Measurements from ENCODE around the gene ASXL2. TPM values are rescaled to one million over a fixed set of nuclear protein-coding genes. Genes with fewer than 3 reads are reported as not detected.

Gene ASXL2
- 10 to 100 TPM in 3 of 4 donors, 1 to 10 TPM in 1; 4.6 to 29.7 (median 10.6) TPM for total RNA-seq

DNA sequence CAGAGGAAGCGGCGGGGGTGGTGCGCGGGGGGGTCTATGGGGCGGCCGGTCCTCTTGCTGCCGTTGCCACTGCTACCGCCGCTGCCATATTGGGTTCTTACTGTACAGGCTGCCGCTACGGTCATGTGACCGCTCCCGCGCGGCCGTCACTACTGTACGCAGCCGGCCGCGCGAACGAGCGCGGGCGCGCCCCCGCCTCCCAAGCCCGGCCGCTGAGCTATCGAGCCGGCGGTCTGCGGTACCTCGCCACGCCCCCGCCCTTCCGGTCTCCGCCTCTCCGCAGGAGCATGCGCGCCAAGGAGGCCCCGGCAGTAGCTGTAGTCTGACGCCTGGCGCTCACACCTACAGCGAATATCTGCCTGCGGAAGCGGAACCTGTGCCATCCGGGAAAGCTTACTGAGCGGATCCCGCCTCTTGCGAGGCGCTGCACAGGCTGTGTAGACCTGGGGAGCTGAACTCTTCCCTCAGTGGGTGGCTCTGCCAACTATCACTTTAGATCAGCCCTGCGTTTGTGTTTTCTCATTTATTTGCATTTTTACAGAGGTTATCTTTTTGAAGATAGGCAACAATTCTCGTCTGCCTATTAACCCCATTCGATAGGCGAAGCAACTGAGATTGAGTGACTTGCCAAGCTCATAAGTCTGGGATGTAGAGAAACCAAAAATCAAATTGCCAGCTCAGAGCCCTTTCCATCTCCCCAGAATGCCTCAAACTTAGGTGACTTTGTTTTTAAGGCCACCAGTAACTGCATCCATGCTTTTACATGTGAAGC lies at the start of gene ASXL2:
TSS of gene ASXL2 (minus strand) at position 127 of the 772 bp plus-strand sequence. CDS start 265 bp downstream, outside the sequence.
- Histone ChIP-seq H3K4me1 (peaks cover 0 to 6% of the 10 kb centered on the region in 2 donors), H3K4me3 (peak within 1 kb of the TSS; percentile 84 to 94), H3K27ac (peak within 1 kb of the TSS; percentile 85 to 89), H3K9me3 (no peaks in the 10 kb centered on the region), H3K27me3 (no peaks in the 10 kb centered on the region), H3K36me3 (no peaks in the 10 kb centered on the region)
- TF ChIP-seq, protein P1, sequence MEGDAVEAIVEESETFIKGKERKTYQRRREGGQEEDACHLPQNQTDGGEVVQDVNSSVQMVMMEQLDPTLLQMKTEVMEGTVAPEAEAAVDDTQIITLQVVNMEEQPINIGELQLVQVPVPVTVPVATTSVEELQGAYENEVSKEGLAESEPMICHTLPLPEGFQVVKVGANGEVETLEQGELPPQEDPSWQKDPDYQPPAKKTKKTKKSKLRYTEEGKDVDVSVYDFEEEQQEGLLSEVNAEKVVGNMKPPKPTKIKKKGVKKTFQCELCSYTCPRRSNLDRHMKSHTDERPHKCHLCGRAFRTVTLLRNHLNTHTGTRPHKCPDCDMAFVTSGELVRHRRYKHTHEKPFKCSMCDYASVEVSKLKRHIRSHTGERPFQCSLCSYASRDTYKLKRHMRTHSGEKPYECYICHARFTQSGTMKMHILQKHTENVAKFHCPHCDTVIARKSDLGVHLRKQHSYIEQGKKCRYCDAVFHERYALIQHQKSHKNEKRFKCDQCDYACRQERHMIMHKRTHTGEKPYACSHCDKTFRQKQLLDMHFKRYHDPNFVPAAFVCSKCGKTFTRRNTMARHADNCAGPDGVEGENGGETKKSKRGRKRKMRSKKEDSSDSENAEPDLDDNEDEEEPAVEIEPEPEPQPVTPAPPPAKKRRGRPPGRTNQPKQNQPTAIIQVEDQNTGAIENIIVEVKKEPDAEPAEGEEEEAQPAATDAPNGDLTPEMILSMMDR (IDR thresholded peaks at IDR 0.05), result peak in 3 of 4 experiments; percentile 8 to 36 (median 35)
- TF ChIP-seq POLR2A (IDR thresholded peaks at IDR 0.05), result peak; percentile 61 to 77
- DNase-seq, result peak; percentile 94 to 96
- intact Hi-C loops (cut with DNase I; ENCODE audit: low total_unique reads), result no loop called here

DNA sequence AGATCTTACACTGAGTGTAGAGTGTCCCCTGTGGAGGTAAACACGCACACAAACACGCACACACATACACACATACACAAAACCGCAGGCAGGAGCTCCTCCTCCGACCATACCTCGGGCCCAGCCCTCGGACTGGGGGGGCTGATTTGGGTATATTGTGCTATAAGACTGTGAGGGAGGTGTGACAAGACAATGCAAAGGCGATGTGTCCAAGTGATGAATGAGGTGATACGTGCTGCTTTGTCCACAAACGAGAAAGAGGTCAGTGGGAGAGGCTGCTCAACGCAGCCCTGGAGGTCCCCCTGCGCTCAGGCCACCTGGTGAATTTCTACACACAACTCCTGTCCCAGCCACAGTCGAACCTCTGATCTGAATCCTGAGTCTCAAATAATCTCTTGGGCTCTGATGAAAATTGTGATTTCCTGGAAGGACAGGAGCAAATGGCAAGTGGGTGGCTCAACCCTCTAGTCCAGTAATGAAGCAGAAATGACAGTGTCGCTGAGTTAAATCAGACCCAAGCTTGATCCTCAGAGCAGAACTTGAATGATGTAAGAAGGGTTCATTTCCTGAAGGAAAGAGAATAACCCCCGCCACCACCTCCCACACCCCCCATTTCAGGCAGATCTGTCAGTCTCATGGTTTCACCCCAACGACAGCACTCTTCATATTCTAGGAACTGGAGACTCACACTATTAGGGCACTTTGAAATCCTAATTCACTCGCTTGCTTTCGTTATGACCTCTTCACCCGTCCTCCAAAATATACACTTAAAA lies 48.9 kb upstream of the ASXL2 start:
- no peaks in the 10 kb centered on the region for H3K27me3 ChIP-seq
- H3K4me1 ChIP-seq, result no peaks in the 10 kb centered on the region
- no peak overlapping the region for H3K27ac ChIP-seq
- TF ChIP-seq, protein P1 (IDR thresholded peaks at IDR 0.05), result no peak
- no peak for TF ChIP-seq POLR2A (IDR thresholded peaks at IDR 0.05)
- no peaks in the 10 kb centered on the region for H3K36me3 ChIP-seq
- intact Hi-C loops (cut with DNase I; ENCODE audit: low total_unique reads), result no loop called here
- H3K4me3 ChIP-seq, result no peak overlapping the region
- DNase-seq, result no peak
- H3K9me3 ChIP-seq, result no peaks in the 10 kb centered on the region

DNA sequence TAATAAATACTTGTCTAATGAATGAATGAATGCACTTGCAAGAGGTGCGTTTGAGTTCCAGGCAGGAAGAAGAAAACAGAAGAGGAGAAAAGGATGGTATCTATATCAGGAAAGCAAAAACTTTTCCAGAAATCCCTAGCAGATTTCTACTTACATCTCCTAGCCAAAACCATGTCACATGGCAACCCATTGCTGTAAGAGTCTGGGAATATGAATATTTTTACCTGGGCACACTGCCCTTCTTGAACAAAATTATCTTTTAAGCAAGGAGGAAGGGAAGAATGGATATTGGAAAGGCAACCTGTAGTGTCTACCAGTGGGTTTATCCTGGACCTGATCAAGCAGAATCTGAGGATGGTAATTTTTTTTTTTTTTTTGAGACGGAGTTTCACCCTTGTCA lies 44.2 kb upstream of the ASXL2 start:
- H3K4me3 ChIP-seq, result no peak overlapping the region
- intact Hi-C loops (cut with DNase I; ENCODE audit: low total_unique reads), result no loop called here

DNA sequence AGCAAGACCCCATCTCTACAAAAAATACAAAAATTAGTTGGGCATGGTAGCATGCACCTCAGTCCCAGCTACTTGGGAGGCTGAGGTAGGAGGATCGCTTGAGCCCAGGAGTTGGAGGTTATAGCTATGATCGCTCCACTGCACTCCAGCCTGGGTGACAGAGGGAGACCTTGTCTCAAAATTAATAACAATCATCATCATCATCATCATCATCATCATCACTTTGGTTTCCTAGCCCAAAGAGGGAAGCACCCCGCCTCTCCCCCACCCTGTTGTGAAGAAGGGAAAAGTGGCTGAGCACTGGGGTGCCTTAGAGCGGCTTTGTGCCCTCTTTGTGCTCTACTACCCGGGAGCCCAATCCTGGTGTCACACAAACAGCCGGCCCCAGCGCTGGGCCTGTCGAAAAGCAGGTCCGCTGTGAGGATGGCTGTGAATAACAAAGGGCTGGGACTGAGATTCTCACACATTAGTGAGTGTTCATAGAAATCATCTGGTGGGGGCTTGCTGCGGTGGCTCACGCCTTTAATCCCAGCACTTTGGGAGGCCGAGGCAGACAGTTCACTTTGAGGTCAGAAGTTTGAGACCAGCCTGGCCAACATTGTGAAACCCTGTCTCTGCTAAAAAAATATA lies 42.6 kb upstream of the ASXL2 start:
- Histone ChIP-seq H3K9me3 (no peaks in the 10 kb centered on the region), H3K4me3 (no peak overlapping the region), H3K4me1 (no peaks in the 10 kb centered on the region), H3K36me3 (no peaks in the 10 kb centered on the region), H3K27ac (no peak overlapping the region), H3K27me3 (no peaks in the 10 kb centered on the region)
- DNase-seq, result no peak
- intact Hi-C loops (cut with DNase I; ENCODE audit: low total_unique reads), result no loop called here
- TF ChIP-seq, protein P1 (IDR thresholded peaks at IDR 0.05), result no peak
- TF ChIP-seq POLR2A (IDR thresholded peaks at IDR 0.05), result no peak

More for the DNA sequence above, 44.2 kb upstream of the ASXL2 start:
- Histone ChIP-seq H3K27me3 (no peaks in the 10 kb centered on the region), H3K36me3 (no peaks in the 10 kb centered on the region), H3K9me3 (no peaks in the 10 kb centered on the region), H3K4me1 (no peaks in the 10 kb centered on the region), H3K27ac (no peak overlapping the region)
- no peak for TF ChIP-seq POLR2A (IDR thresholded peaks at IDR 0.05)
- TF ChIP-seq, protein P1 (IDR thresholded peaks at IDR 0.05), result no peak
- DNase-seq, result no peak
